Fibroblast of pulmonary artery (primary cell): ENCODE data around the gene MGMT.

Experiments
- DNase-seq: peaks from one replicate; pipeline ENCODE4 v3.0.0-alpha.2; 2010; ENCODE audit warnings: low read depth
- H3K4me3 ChIP-seq: replicated peaks from 2 replicates; pipeline ENCODE4 v1.5.1; 2011; ENCODE audit warnings: low read depth, mild to moderate bottlenecking, control low read depth, low read length, moderate library complexity
- TF ChIP-seq, protein P1 (sequence below): IDR thresholded peaks from 2 replicates; pipeline ENCODE4 v1.5.1; 2011; ENCODE audit warnings: mild to moderate bottlenecking, control low read depth, low read length, inconsistent platforms; ENCODE audit errors: missing control alignments

Gene MGMT

GRCh38 chr10:129486805-129487204 is 19.8 kb downstream of the MGMT start:
- TF ChIP-seq, protein P1, sequence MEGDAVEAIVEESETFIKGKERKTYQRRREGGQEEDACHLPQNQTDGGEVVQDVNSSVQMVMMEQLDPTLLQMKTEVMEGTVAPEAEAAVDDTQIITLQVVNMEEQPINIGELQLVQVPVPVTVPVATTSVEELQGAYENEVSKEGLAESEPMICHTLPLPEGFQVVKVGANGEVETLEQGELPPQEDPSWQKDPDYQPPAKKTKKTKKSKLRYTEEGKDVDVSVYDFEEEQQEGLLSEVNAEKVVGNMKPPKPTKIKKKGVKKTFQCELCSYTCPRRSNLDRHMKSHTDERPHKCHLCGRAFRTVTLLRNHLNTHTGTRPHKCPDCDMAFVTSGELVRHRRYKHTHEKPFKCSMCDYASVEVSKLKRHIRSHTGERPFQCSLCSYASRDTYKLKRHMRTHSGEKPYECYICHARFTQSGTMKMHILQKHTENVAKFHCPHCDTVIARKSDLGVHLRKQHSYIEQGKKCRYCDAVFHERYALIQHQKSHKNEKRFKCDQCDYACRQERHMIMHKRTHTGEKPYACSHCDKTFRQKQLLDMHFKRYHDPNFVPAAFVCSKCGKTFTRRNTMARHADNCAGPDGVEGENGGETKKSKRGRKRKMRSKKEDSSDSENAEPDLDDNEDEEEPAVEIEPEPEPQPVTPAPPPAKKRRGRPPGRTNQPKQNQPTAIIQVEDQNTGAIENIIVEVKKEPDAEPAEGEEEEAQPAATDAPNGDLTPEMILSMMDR, result no peak
- H3K4me3 ChIP-seq, result no peak overlapping the region
- DNase-seq, result no peak

GRCh38 chr10:129491123-129491734 is 24.2 kb downstream of the MGMT start:
- peak; percentile 29 for DNase-seq
- TF ChIP-seq, protein P1, result no peak

GRCh38 chr10:129494176-129494575 is 27.1 kb downstream of the MGMT start:
- TF ChIP-seq, protein P1, result no peak
- no peak overlapping the region for H3K4me3 ChIP-seq
- no peak for DNase-seq

More at GRCh38 chr10:129491123-129491734, 24.2 kb downstream of the MGMT start:
- no peak overlapping the region for H3K4me3 ChIP-seq

DNA sequence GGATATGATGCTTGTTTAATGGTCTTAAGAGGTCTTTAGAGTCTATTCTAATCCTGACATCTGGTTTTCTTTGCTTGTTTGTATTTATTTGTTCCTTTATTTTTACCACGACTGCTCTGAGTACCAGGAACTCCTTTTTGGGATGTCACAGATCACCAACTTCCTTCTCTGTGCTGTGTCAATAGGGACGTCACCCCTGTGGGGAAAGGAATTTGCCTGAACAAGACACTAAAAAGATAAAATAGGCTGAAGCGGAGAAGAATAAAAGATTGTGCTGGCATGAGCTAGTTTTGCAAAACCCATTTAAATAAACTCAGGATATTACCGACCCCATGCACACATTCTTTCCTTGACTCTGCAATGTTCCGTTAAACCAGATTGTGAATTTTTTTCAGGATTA is 27.7 kb downstream of the MGMT start:
- no peak for DNase-seq
- no peak overlapping the region for H3K4me3 ChIP-seq
- TF ChIP-seq, protein P1, result no peak

DNA sequence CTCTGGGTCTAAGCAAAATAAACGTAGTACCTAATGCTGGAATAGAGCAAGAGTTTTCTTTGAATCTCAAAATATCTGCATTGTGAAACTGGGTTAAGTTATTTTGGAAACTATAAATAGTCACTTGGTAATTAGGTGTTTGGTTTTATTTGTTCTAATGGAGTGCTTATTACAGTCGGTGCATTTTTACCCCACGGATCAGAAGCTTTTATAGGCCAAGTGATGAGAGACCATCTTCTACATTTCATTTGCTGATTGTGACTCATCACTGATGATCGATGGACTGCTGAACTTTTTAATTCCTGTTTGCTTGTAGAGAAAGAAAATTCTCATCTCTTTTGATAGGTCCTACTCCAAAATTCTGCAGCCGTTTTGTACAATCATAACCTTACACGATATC is 28.2 kb downstream of the MGMT start:
- DNase-seq, result no peak
- TF ChIP-seq, protein P1, result no peak
- no peak overlapping the region for H3K4me3 ChIP-seq

GRCh38 chr10:129495698-129496097 is 28.7 kb downstream of the MGMT start:
- TF ChIP-seq, protein P1, result no peak
- no peak overlapping the region for H3K4me3 ChIP-seq
- DNase-seq, result no peak

DNA sequence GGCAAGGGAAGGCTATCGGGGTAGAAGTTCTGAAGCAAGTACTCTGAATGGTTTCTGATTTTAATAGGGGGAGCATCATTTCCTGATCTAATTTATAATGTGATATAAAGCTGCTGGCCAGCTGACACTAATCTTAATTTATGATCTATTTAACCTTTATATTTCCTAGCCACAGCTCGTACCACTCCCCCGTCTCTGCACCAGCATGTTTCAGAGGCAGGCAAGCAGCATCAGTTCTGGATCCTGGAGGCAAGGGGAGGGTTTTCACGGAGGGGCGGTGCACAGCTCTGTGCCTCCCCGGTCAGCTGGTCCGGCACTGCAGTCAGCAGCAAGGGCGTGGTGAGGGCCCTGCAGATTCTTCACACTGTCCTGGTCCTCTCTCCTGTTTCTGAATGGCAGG is 30.0 kb downstream of the MGMT start:
- TF ChIP-seq, protein P1, result no peak
- no peak overlapping the region for H3K4me3 ChIP-seq
- no peak for DNase-seq
